ENCODE results near the gene ITPR3.

DNA sequence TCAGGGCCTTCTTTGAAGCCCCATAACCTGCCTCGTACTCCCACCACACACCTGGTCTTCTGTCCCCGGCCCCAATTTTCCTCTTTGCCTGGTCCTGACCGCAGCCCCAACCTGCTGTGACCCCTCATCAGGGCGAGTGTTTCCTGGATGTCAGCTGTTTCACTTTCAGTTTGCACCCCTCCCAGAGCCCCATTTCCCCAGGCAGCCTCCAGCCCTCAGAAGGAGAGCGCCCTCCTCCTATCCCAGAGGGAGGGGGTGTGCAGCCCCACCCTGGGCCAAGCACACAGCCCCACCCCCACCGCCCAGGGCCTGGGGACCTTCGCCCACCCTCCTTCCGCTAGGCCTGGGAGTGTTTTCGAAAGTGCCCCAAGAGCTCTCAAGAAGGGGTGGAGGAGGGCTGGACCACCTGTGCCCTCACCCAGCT lies 42.5 kb upstream of the ITPR3 start:
- TF ChIP-seq POLR2A (IDR thresholded peaks at IDR 0.05) (no peak), POLR2AphosphoS5 (IDR thresholded peaks at IDR 0.05) (no peak)
- TF ChIP-seq, protein P1, sequence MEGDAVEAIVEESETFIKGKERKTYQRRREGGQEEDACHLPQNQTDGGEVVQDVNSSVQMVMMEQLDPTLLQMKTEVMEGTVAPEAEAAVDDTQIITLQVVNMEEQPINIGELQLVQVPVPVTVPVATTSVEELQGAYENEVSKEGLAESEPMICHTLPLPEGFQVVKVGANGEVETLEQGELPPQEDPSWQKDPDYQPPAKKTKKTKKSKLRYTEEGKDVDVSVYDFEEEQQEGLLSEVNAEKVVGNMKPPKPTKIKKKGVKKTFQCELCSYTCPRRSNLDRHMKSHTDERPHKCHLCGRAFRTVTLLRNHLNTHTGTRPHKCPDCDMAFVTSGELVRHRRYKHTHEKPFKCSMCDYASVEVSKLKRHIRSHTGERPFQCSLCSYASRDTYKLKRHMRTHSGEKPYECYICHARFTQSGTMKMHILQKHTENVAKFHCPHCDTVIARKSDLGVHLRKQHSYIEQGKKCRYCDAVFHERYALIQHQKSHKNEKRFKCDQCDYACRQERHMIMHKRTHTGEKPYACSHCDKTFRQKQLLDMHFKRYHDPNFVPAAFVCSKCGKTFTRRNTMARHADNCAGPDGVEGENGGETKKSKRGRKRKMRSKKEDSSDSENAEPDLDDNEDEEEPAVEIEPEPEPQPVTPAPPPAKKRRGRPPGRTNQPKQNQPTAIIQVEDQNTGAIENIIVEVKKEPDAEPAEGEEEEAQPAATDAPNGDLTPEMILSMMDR (IDR thresholded peaks at IDR 0.05), result no peak

Measured in transverse colon (tissue), 4 donors.